DMS79 treated with DMSO at 0.1 percent for 48 hours (cell line): ENCODE data around the gene HACE1.

Source experiments
- DNase-seq: peaks from one replicate; lab custom pipeline; 2025; lab: John Stamatoyannopoulos, UW

The HACE1 gene

GRCh38 chr6:104730450-104730849 is 129.3 kb downstream of the HACE1 start:
- no peak for DNase-seq

- no peak for DNase-seq
Observed at GRCh38 chr6:104729433-104729832, 130.3 kb downstream of the HACE1 start.

- no peak for DNase-seq
Observed at GRCh38 chr6:104728448-104728847, 131.3 kb downstream of the HACE1 start.

GRCh38 chr6:104718672-104719071 is 141.0 kb downstream of the HACE1 start:
- DNase-seq = no peak

- no peak for DNase-seq
Observed at GRCh38 chr6:104716858-104717257, 142.9 kb downstream of the HACE1 start.

- no peak for DNase-seq
Observed at GRCh38 chr6:104714796-104715195, 144.9 kb downstream of the HACE1 start.

- no peak for DNase-seq
Observed at GRCh38 chr6:104713982-104714381, 145.7 kb downstream of the HACE1 start.

GRCh38 chr6:104711371-104711770 is 148.3 kb downstream of the HACE1 start:
- DNase-seq = peak; percentile 56

- no peak for DNase-seq
Observed at GRCh38 chr6:104710543-104711335, 149.0 kb downstream of the HACE1 start.

GRCh38 chr6:104705916-104706442 is 153.7 kb downstream of the HACE1 start:
- no peak for DNase-seq

GRCh38 chr6:104705095-104705707 is 154.5 kb downstream of the HACE1 start:
- no peak for DNase-seq

- no peak for DNase-seq
Observed at GRCh38 chr6:104704191-104704590, 155.5 kb downstream of the HACE1 start.

- DNase-seq = no peak
Observed at GRCh38 chr6:104702126-104702841, 157.4 kb downstream of the HACE1 start.

GRCh38 chr6:104700371-104701185 is 159.1 kb downstream of the HACE1 start:
- no peak for DNase-seq

- no peak for DNase-seq
Observed at GRCh38 chr6:104699593-104700329, 160.0 kb downstream of the HACE1 start.

GRCh38 chr6:104698979-104699378 is 160.7 kb downstream of the HACE1 start:
- DNase-seq = no peak

- no peak for DNase-seq
Observed at GRCh38 chr6:104692008-104692407, 167.7 kb downstream of the HACE1 start.

- no peak for DNase-seq
Observed at GRCh38 chr6:104689551-104690205, 170.0 kb downstream of the HACE1 start.

GRCh38 chr6:104688283-104688969 is 171.3 kb downstream of the HACE1 start:
- DNase-seq = no peak
